Measurements from ENCODE around the gene TYR.
"Not testable (repeated sequence)": the region's sequence is repeated elsewhere in the genome, so short reads cannot be mapped to it uniquely, and the experiment has no call there.

TYR gene

DNA sequence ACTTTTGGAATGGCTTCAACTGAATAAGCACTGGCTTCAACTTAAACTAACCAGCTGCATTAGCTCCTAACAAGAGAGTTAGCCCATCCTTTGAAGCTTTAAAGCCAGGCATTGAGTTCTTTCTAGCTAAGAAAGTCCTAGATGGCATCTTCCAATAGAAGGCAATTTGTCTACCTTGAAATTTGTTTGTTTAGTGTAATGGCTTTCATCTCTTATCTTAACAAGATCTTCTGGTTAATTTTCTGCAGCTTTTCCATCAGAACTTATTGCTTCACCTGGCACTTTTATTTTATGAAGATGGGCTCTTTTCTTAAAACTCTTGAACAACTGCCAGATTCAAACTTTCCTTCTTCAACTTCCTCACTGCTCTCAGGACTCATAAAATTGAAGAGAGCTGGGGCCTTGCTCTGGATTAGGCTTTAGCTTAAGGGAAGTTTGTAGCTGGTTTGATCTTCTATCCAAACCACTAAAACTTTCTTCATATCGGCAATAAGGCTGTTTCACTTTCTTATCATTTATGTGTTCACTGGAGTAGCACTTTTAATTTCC lies 94.9 kb downstream of the TYR start:
- not testable (repeated sequence) for DNase-seq (ENCODE audit: low read depth)

DNA sequence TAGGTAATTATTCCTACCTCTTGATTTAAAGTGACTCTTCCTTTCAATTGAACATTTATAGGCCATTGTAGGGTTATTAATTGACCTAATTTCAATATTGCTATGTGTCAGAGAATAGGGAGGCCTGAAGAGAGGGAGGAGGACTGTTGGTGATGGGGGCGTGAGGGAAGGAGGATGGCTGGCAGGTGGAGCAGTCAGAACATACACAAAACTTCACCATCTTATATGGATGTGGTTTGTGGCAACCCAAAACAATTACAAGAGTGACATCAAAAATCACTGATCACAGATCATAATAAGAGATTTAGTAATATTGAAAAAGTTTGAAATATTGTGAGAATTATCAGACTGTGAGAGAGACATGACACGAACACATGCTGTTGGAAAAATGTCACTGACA lies 95.5 kb downstream of the TYR start:
- not testable (repeated sequence) for DNase-seq (ENCODE audit: low read depth)

DNA sequence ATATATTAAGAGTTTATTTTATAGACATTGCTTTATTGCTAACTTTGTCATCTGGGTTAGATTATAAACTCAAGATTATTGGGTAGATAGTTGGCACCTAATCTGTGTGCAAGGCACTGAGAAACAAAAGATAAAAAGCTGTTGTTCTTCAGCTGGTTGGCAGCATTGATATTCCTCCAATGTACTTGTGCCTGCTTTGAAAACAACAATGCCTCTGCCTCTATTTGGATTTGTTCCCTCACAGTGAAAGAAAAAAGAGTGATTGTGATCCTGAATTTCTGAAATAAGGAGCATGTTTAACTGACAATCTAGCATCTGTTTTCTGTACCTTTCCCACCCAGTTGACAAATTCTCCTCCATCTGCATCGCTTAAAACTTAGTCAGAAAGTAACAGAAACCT lies 98.3 kb downstream of the TYR start:
- DNase-seq (ENCODE audit: low read depth) = no peak

GRCh38 chr11:89279176-89279575 lies 101.5 kb downstream of the TYR start:
- no peak for DNase-seq (ENCODE audit: low read depth)

DNA sequence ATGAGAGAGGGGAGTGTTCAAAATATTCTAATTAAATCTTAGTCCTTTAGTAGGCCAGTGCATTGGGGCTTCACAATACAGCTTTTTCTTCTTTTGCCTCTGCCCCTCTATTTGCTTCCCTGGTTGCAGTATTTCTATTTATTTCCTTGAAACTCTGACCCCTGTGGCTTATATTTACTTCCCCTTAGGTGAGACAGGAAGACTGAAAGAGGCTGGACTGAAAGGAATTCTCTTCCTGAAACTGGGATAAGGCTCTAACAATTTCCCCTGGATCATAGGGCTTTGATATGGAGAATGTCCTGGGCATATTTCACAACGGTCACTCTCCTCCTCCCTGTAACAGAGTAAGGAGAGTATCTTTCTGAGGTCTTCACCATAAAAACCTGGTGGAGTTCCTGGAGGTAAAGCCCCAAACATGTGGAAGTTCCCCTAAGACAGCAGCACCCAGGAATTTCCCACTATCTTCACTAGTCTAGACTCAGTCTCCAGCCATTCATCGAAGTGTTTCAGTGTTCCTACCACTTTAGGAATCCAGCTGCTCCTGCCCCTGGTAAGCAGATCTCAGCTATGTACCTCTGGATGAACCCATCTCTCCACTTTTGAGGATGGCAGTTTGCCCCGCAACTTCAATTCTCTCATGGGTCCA lies 103.5 kb downstream of the TYR start:
- not testable (repeated sequence) for DNase-seq (ENCODE audit: low read depth)

GRCh38 chr11:89286601-89287000 lies 108.9 kb downstream of the TYR start:
- not testable (repeated sequence) for DNase-seq (ENCODE audit: low read depth)

- not testable (repeated sequence) for DNase-seq (ENCODE audit: low read depth)
Observed at GRCh38 chr11:89288004-89288403, 110.3 kb downstream of the TYR start.

- DNase-seq (ENCODE audit: low read depth) = no peak
Observed at GRCh38 chr11:89293965-89294679, 116.4 kb downstream of the TYR start.

DNA sequence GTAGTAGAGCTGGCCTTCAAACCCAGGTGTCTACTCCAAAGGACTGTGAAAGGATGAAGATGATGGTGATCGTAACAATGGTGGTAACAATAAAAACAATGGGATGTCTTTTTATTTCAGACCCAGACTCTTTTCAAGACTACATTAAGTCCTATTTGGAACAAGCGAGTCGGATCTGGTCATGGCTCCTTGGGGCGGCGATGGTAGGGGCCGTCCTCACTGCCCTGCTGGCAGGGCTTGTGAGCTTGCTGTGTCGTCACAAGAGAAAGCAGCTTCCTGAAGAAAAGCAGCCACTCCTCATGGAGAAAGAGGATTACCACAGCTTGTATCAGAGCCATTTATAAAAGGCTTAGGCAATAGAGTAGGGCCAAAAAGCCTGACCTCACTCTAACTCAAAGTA lies 117.3 kb downstream of the TYR start:
- DNase-seq (ENCODE audit: low read depth) = not testable (repeated sequence)

DNA sequence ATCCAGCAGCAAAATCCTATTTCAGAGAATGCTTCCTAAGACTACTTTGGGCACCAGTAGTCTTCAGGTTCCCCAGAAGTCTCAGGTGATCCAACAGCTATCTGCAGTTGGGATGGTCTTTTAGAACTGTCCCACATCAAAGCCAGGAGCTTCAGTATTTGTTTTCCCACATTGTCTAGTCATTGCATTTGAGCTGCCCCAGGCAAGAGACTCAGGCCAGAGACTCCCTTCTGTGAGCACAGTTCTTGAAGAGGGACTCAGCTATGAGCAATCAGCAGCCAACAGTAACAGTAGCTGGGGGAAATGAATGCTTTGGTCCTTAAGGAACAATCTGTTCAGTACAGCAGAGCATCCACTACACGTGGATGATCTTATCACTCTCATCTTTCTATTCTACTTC lies 125.4 kb downstream of the TYR start:
- DNase-seq (ENCODE audit: low read depth) = not testable (repeated sequence)

DNA sequence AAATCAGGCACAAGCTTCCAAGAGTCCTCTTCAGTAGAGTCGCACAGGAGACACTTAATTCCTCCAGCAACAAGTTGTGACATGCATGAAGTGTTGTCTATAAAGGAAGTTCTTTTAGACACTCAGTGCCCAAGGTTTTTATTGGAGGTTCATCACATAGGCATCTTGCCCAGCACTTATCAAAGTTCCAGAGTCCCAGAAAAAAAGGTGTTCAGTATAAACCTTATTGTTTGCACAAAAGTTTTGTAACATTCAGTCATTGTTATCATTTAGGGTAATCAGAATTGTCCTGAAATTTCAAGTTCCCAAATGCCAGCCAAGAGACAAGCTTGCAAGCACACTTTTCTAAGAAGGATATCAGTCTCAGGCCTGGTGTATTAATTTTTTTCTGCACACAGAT lies 130.6 kb downstream of the TYR start:
- not testable (repeated sequence) for DNase-seq (ENCODE audit: low read depth)

DNA sequence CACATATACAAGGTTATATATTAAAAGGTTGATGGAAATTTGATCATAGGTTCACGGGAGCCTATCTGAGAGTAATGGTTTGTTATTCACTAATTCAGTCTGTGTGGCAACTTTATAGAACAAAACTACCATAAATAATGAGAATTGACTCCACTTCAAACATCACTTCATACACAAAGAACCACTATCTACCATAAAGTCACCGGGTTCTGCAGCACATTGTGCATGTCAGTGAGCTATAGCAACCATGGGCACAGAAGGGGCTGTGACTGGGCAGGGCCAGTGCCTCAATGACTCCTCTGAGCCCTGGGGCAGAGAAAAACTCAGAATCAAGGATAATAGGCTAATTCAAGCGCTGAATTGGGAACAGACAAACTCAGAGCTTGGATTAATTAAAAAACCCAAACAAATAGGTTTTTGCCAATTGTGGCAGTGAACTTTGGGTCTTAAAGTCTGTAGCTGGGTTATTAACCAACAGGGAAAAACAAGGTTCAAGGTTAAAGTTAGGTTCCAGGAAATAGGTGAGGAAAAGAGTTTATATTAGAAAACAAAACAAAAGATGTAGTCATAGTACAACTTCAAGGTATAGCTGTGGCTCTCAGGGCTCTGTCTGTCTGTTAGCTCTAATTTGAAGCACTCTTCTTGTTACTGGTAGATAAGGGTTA lies 131.8 kb downstream of the TYR start:
- DNase-seq (ENCODE audit: low read depth) = not testable (repeated sequence)

GRCh38 chr11:89310607-89311006 lies 132.9 kb downstream of the TYR start:
- DNase-seq (ENCODE audit: low read depth) = not testable (repeated sequence)

GRCh38 chr11:89321401-89321800 lies 143.7 kb downstream of the TYR start:
- no peak for DNase-seq (ENCODE audit: low read depth)

DNA sequence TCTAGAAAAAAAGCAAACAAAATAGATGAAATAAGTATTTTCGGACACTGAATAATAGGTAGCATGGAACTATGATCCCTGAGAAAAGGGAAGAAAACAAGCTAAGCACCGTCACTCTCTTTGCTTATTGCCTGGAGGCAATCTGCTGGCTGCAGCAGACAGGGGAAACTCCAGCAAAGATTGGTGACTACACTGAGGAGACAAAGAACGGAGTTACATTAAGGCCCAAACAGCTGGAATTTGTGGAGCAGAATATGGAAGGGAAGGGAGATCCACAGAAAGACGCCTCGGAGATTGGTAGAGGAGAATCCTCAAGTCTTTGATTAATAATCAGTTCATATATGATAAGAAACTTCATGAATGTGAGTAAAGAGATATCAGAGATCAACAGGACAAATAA lies 150.2 kb downstream of the TYR start:
- no peak for DNase-seq (ENCODE audit: low read depth)

GRCh38 chr11:89331940-89332339 lies 154.3 kb downstream of the TYR start:
- DNase-seq (ENCODE audit: low read depth) = not testable (repeated sequence)

DNA sequence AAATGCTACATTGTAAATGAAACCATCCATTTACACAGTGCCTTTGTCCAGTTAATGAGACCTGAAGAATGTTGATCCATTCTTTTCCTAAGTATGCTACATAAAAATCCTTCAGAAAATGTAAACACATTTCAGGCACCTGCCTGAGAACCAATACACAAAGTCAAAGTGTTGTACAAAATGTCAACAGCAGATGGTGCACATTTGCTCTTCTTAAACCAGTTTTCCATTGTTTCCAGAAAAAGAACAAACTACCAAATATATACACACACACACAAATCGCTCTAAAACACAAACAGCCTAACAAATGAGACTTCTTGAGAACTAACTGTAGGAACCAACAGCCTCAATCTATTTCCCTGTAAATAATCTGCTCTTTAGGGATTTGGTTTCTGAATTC lies 156.0 kb downstream of the TYR start:
- not testable (repeated sequence) for DNase-seq (ENCODE audit: low read depth)

GRCh38 chr11:89337100-89337650 lies 159.5 kb downstream of the TYR start:
- not testable (repeated sequence) for DNase-seq (ENCODE audit: low read depth)

GRCh38 chr11:89338073-89338472 lies 160.4 kb downstream of the TYR start:
- DNase-seq (ENCODE audit: low read depth) = not testable (repeated sequence)

GRCh38 chr11:89340450-89340849 lies 162.8 kb downstream of the TYR start:
- peak; percentile 11 for DNase-seq (ENCODE audit: low read depth)

DNA sequence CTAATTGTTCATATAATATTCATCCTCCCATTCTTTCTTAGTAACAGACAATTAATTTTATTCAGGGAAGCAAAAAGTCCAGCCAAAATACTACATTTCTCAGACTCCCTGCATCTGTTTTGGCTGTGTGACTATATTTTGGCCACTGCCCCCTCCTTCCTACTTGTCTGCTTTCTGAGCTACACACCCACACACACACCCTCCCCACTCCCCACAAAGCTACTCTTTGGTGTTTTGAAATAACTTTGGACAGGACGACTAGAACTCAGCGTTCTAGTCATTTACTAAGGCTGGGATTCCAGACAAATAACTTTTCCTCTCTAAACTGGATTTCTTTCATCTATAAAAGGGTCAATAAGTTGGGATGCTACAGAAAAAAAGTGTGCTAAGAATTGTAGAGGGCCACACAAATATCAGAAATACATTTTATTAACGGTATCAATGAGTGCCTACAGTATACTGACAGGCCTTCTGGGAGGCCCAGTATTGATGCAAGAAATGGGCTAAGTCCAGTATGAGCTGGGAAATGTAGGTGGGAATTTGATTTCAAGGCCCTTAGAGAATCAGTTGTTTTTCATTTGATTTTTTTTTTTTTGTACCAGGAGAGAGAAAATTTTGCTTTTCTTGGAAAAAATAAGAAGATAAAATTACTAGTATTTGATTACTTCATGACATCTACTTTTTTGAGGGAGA lies 165.4 kb downstream of the TYR start:
- not testable (repeated sequence) for DNase-seq (ENCODE audit: low read depth)
